ENCODE results near the gene AKAP8L.

DNA sequence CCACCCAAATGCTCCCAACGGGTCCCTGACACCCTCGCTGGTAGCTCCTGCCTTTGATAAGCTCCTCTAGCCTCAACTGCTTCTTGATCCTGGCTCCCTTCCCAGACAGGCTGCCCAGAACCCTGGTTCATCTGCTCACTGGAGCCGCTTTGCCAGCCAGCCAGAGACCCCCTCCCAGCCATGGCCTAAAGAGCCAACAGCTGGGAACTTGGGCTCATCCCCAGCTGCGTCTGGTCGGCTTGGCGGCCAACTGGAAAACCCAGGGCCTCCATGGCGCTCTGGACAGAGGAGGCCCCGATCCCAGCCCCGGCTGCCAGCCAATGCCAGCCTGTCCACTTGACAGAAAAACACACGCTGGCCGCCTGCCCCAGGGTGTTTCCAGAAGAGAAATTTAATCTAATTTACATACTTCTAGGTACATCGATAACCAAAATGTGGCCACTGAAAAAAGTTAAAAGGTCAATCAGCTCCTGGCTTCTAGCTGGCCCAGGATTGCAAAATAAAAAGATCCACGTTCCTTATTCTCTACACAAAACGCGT, 3.0 kb upstream of the AKAP8L start:
- TF ChIP-seq, protein P1, sequence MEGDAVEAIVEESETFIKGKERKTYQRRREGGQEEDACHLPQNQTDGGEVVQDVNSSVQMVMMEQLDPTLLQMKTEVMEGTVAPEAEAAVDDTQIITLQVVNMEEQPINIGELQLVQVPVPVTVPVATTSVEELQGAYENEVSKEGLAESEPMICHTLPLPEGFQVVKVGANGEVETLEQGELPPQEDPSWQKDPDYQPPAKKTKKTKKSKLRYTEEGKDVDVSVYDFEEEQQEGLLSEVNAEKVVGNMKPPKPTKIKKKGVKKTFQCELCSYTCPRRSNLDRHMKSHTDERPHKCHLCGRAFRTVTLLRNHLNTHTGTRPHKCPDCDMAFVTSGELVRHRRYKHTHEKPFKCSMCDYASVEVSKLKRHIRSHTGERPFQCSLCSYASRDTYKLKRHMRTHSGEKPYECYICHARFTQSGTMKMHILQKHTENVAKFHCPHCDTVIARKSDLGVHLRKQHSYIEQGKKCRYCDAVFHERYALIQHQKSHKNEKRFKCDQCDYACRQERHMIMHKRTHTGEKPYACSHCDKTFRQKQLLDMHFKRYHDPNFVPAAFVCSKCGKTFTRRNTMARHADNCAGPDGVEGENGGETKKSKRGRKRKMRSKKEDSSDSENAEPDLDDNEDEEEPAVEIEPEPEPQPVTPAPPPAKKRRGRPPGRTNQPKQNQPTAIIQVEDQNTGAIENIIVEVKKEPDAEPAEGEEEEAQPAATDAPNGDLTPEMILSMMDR (IDR thresholded peaks at IDR 0.05): no peak
- TF ChIP-seq POLR2A (IDR thresholded peaks at IDR 0.05): no peak
